Measurements from ENCODE around the gene CLEC7A.

CLEC7A gene

GRCh38 chr12:10158406-10158805 lies 28.4 kb upstream of the CLEC7A start:
- Mint-ChIP-seq H3K27ac (no peak overlapping the region), H3K27me3 (no peaks in the 10 kb centered on the region), H3K4me3 (no peak overlapping the region), H3K4me1 (ENCODE audit: low read depth in 2 of 2) (peaks cover 4 to 9% of the 10 kb centered on the region in 2 donors), H3K9me3 (no peaks in the 10 kb centered on the region), H3K36me3 (ENCODE audit: insufficient read depth) (no peaks in the 10 kb centered on the region)
- no peak for DNase-seq
- ATAC-seq (replicated peaks), result no peak

GRCh38 chr12:10155966-10156365 lies 26.0 kb upstream of the CLEC7A start:
- no peak overlapping the region for H3K4me3 Mint-ChIP-seq
- no peaks in the 10 kb centered on the region for H3K36me3 Mint-ChIP-seq (ENCODE audit: insufficient read depth)

GRCh38 chr12:10154145-10154496 lies 24.1 kb upstream of the CLEC7A start:
- Mint-ChIP-seq H3K27ac (peak overlapping the region in 1 of 2 donors; percentile 83), H3K36me3 (ENCODE audit: insufficient read depth) (no peaks in the 10 kb centered on the region), H3K9me3 (no peaks in the 10 kb centered on the region), H3K27me3 (no peaks in the 10 kb centered on the region), H3K4me3 (peak overlapping the region; percentile 88 to 92), H3K4me1 (ENCODE audit: low read depth in 2 of 2) (peaks cover 5 to 9% of the 10 kb centered on the region in 2 donors)
- ATAC-seq (replicated peaks) (peak; percentile 2), DNase-seq (no peak)

More at GRCh38 chr12:10155966-10156365, 26.0 kb upstream of the CLEC7A start:
- no peak for DNase-seq
- no peak for ATAC-seq (replicated peaks)
- Mint-ChIP-seq H3K9me3 (no peaks in the 10 kb centered on the region), H3K4me1 (ENCODE audit: low read depth in 2 of 2) (peaks cover 5 to 9% of the 10 kb centered on the region in 2 donors), H3K27ac (no peak overlapping the region), H3K27me3 (no peaks in the 10 kb centered on the region)

- DNase-seq, result peak; percentile 57 to 69 (median 63)
- Mint-ChIP-seq H3K9me3 (no peaks in the 10 kb centered on the region), H3K27ac (peak overlapping the region; percentile 83), H3K27me3 (no peaks in the 10 kb centered on the region), H3K4me1 (ENCODE audit: low read depth in 2 of 2) (peaks cover 5 to 9% of the 10 kb centered on the region in 2 donors), H3K36me3 (ENCODE audit: insufficient read depth) (no peaks in the 10 kb centered on the region), H3K4me3 (peak overlapping the region; percentile 88 to 92)
- peak; percentile 83 for ATAC-seq (replicated peaks)
Observed at GRCh38 chr12:10153271-10154144, 23.5 kb upstream of the CLEC7A start.

- ATAC-seq (replicated peaks) (no peak), DNase-seq (no peak)
- no peak overlapping the region for H3K4me3 Mint-ChIP-seq
- no peaks in the 10 kb centered on the region for H3K9me3 Mint-ChIP-seq
- H3K27me3 Mint-ChIP-seq, result no peaks in the 10 kb centered on the region
- no peaks in the 10 kb centered on the region for H3K36me3 Mint-ChIP-seq (ENCODE audit: insufficient read depth)
- H3K27ac Mint-ChIP-seq, result no peak overlapping the region
- peaks cover 5 to 9% of the 10 kb centered on the region in 2 donors for H3K4me1 Mint-ChIP-seq (ENCODE audit: low read depth in 2 of 2)
Observed at GRCh38 chr12:10151621-10152020, 21.6 kb upstream of the CLEC7A start.

- no peak for ATAC-seq (replicated peaks)
- Mint-ChIP-seq H3K27me3 (peaks cover 0 to 9% of the 10 kb centered on the region in 2 donors), H3K4me1 (ENCODE audit: low read depth in 2 of 2) (no peaks in the 10 kb centered on the region), H3K9me3 (no peaks in the 10 kb centered on the region), H3K36me3 (ENCODE audit: insufficient read depth) (no peaks in the 10 kb centered on the region), H3K27ac (no peak overlapping the region), H3K4me3 (no peak overlapping the region)
- DNase-seq, result no peak
Observed at GRCh38 chr12:10147714-10148403, 17.9 kb upstream of the CLEC7A start.

- Mint-ChIP-seq H3K36me3 (ENCODE audit: insufficient read depth) (peaks cover 3% of the 10 kb centered on the region), H3K4me3 (no peak overlapping the region), H3K27me3 (peaks cover 0 to 9% of the 10 kb centered on the region in 2 donors), H3K27ac (no peak overlapping the region), H3K9me3 (no peaks in the 10 kb centered on the region), H3K4me1 (ENCODE audit: low read depth in 2 of 2) (no peaks in the 10 kb centered on the region)
- no peak for DNase-seq
- ATAC-seq (replicated peaks), result no peak
Observed at GRCh38 chr12:10142976-10143589, 13.1 kb upstream of the CLEC7A start.

- DNase-seq (peak; percentile 24 to 26 (median 26)), ATAC-seq (replicated peaks) (peak; percentile 47)
- Mint-ChIP-seq H3K27ac (no peak overlapping the region), H3K9me3 (no peaks in the 10 kb centered on the region), H3K4me1 (ENCODE audit: low read depth in 2 of 2) (no peaks in the 10 kb centered on the region), H3K27me3 (peaks cover 12 to 23% of the 10 kb centered on the region in 2 donors), H3K36me3 (ENCODE audit: insufficient read depth) (peaks cover 3% of the 10 kb centered on the region), H3K4me3 (no peak overlapping the region)
Observed at GRCh38 chr12:10140001-10140400, 10.0 kb upstream of the CLEC7A start.

- H3K27me3 Mint-ChIP-seq, result peaks cover 14 to 28% of the 10 kb centered on the region in 2 donors
- H3K27ac Mint-ChIP-seq, result no peak overlapping the region
- no peak overlapping the region for H3K4me3 Mint-ChIP-seq
- no peaks in the 10 kb centered on the region for H3K9me3 Mint-ChIP-seq
- H3K4me1 Mint-ChIP-seq (ENCODE audit: low read depth in 2 of 2), result no peaks in the 10 kb centered on the region
- ATAC-seq (replicated peaks) (no peak), DNase-seq (no peak)
- peaks cover 3% of the 10 kb centered on the region for H3K36me3 Mint-ChIP-seq (ENCODE audit: insufficient read depth)
Observed at GRCh38 chr12:10136637-10137205, 6.7 kb upstream of the CLEC7A start.

- no peak for ATAC-seq (replicated peaks)
- no peaks in the 10 kb centered on the region for H3K36me3 Mint-ChIP-seq (ENCODE audit: insufficient read depth)
- peaks cover 14 to 34% of the 10 kb centered on the region in 2 donors for H3K27me3 Mint-ChIP-seq
- H3K4me3 Mint-ChIP-seq, result no peak overlapping the region
- H3K27ac Mint-ChIP-seq, result no peak overlapping the region
- no peak for DNase-seq
- no peaks in the 10 kb centered on the region for H3K4me1 Mint-ChIP-seq (ENCODE audit: low read depth in 2 of 2)
- no peaks in the 10 kb centered on the region for H3K9me3 Mint-ChIP-seq
Observed at GRCh38 chr12:10135126-10135525, 5.1 kb upstream of the CLEC7A start.

GRCh38 chr12:10132850-10133370 lies 2.9 kb upstream of the CLEC7A start:
- Mint-ChIP-seq H3K4me1 (ENCODE audit: low read depth in 2 of 2) (no peaks in the 10 kb centered on the region), H3K36me3 (ENCODE audit: insufficient read depth) (no peaks in the 10 kb centered on the region), H3K9me3 (no peaks in the 10 kb centered on the region), H3K27me3 (peaks cover 25 to 44% of the 10 kb centered on the region in 2 donors), H3K27ac (no peak overlapping the region), H3K4me3 (no peak overlapping the region)
- no peak for ATAC-seq (replicated peaks)
- no peak for DNase-seq

GRCh38 chr12:10131111-10131690 lies 1.2 kb upstream of the CLEC7A start:
- Mint-ChIP-seq H3K27me3 (peaks cover 24 to 44% of the 10 kb centered on the region in 2 donors), H3K9me3 (no peaks in the 10 kb centered on the region), H3K27ac (no peak overlapping the region), H3K36me3 (ENCODE audit: insufficient read depth) (no peaks in the 10 kb centered on the region), H3K4me3 (no peak overlapping the region), H3K4me1 (ENCODE audit: low read depth in 2 of 2) (no peaks in the 10 kb centered on the region)
- ATAC-seq (replicated peaks) (no peak), DNase-seq (no peak)

GRCh38 chr12:10128687-10129086 lies 1.3 kb downstream of the CLEC7A start:
- Mint-ChIP-seq H3K27ac (peak overlapping the region in 1 of 2 donors; percentile 11), H3K36me3 (ENCODE audit: insufficient read depth) (no peaks in the 10 kb centered on the region), H3K9me3 (no peaks in the 10 kb centered on the region), H3K27me3 (peaks cover 20 to 46% of the 10 kb centered on the region in 2 donors), H3K4me3 (no peak overlapping the region), H3K4me1 (ENCODE audit: low read depth in 2 of 2) (no peaks in the 10 kb centered on the region)
- ATAC-seq (replicated peaks) (peak; percentile 26), DNase-seq (no peak)
